ENCODE results near the gene CCDC138. TPM values are rescaled to one million over a fixed set of nuclear protein-coding genes. Genes with fewer than 3 reads are reported as not detected.

The CCDC138 gene
- total and polyA plus RNA-seq, 11 donors = 0.47 to 1.7 (median 1.0) TPM

- Histone ChIP-seq H3K9me3 (peaks cover 0 to 47% (median 8%) of the 10 kb centered on the region in 12 donors), H3K4me3 (no peak overlapping the region), H3K27ac (no peak overlapping the region), H3K27me3 (no peaks in the 10 kb centered on the region), H3K4me1 (no peaks in the 10 kb centered on the region), H3K36me3 (no peaks in the 10 kb centered on the region)
- no peak for DNase-seq
- 95 to 98% (median 97%) methylated on average over 7 of the region's 7 CpGs for WGBS, 4 donors
- intact Hi-C loops (cut with DNase I) = no loop called here
- TF ChIP-seq POLR2A (IDR thresholded peaks at IDR 0.05) = no peak
- TF ChIP-seq, protein P1, sequence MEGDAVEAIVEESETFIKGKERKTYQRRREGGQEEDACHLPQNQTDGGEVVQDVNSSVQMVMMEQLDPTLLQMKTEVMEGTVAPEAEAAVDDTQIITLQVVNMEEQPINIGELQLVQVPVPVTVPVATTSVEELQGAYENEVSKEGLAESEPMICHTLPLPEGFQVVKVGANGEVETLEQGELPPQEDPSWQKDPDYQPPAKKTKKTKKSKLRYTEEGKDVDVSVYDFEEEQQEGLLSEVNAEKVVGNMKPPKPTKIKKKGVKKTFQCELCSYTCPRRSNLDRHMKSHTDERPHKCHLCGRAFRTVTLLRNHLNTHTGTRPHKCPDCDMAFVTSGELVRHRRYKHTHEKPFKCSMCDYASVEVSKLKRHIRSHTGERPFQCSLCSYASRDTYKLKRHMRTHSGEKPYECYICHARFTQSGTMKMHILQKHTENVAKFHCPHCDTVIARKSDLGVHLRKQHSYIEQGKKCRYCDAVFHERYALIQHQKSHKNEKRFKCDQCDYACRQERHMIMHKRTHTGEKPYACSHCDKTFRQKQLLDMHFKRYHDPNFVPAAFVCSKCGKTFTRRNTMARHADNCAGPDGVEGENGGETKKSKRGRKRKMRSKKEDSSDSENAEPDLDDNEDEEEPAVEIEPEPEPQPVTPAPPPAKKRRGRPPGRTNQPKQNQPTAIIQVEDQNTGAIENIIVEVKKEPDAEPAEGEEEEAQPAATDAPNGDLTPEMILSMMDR (IDR thresholded peaks at IDR 0.05) = no peak
- no peak for ATAC-seq
Observed at GRCh38 chr2:108837198-108837597, 50.6 kb downstream of the CCDC138 start.

DNA sequence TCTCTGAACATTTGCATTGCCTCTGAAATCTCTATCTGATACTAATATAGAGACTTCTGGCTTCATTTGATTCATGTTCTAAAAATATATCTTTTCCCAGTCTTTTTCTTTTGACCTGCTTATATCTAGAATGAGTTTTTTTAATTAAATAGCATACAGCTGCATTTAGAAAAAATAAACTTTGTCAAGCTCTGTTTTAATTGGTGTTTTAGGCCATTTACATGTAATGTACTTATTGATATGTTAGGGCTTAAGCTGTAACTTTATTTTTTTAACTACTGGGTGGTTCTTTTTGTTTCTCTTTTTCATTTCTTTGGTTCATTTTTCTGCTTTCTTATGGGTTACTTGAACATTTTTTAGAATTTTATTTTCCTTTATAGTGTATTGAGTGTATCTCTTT lies 54.9 kb downstream of the CCDC138 start:
- Histone ChIP-seq H3K4me1 (no peaks in the 10 kb centered on the region), H3K36me3 (no peaks in the 10 kb centered on the region), H3K27ac (no peak overlapping the region), H3K4me3 (no peak overlapping the region), H3K9me3 (peaks cover 0 to 45% (median 8%) of the 10 kb centered on the region in 12 donors), H3K27me3 (no peaks in the 10 kb centered on the region)
- DNase-seq = no peak
- intact Hi-C loops (cut with DNase I) = no loop called here
- TF ChIP-seq POLR2A (IDR thresholded peaks at IDR 0.05) = no peak
- TF ChIP-seq, protein P1 (IDR thresholded peaks at IDR 0.05) = no peak
- no peak for ATAC-seq

GRCh38 chr2:108845923-108846322 lies 59.4 kb downstream of the CCDC138 start:
- ATAC-seq = no peak
- H3K9me3 ChIP-seq = peaks cover 0 to 10% (median 0%) of the 10 kb centered on the region in 12 donors
- H3K36me3 ChIP-seq = no peaks in the 10 kb centered on the region
- no peak overlapping the region for H3K4me3 ChIP-seq
- no peaks in the 10 kb centered on the region for H3K4me1 ChIP-seq
- DNase-seq = no peak
- intact Hi-C loops (cut with DNase I) = no loop called here
- H3K27ac ChIP-seq = no peak overlapping the region
- no peaks in the 10 kb centered on the region for H3K27me3 ChIP-seq
- TF ChIP-seq, protein P1 (IDR thresholded peaks at IDR 0.05) = no peak
- TF ChIP-seq POLR2A (IDR thresholded peaks at IDR 0.05) = no peak

GRCh38 chr2:108847000-108847399 lies 60.4 kb downstream of the CCDC138 start:
- no peaks in the 10 kb centered on the region for H3K27me3 ChIP-seq
- no peak for ATAC-seq
- intact Hi-C loops (cut with DNase I) = no loop called here
- H3K36me3 ChIP-seq = no peaks in the 10 kb centered on the region
- no peaks in the 10 kb centered on the region for H3K4me1 ChIP-seq
- H3K4me3 ChIP-seq = no peak overlapping the region
- WGBS, 4 donors = 93 to 98% (median 97%) methylated on average over 1 of the region's 1 CpG
- TF ChIP-seq POLR2A (IDR thresholded peaks at IDR 0.05) = no peak
- TF ChIP-seq, protein P1 (IDR thresholded peaks at IDR 0.05) = no peak
- H3K27ac ChIP-seq = no peak overlapping the region
- DNase-seq = no peak
- H3K9me3 ChIP-seq = no peaks in the 10 kb centered on the region

All from heart left ventricle (tissue), 16 donors.